Measurements from ENCODE around the gene DUSP22.

The DUSP22 gene

DNA sequence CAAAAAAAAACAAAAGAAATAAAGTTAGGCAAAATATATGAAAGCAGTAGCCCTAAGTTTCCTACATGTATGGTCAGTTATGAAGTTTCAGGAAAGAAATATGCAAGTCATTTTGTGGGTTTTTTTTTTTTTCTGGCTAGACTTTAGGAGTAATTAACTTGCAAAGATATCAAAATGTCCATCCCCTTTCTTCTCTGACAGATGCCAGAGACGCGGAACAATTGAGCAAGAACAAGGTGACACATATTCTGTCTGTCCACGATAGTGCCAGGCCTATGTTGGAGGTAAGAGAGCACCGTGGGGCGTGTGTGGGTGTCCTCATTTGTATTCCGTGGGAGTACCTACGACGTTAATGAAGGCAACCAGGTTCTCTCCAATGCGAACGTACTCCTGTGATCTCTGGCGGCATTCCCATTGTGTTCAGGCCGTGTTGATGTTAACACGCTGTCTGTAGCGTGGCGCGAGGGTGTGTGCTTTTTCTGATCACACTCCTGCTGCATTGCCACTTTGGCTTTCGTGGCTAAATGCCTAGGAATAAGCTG lies 19.5 kb downstream of the DUSP22 start:
- DNase-seq (ENCODE audit: low spot score): no peak

DNA sequence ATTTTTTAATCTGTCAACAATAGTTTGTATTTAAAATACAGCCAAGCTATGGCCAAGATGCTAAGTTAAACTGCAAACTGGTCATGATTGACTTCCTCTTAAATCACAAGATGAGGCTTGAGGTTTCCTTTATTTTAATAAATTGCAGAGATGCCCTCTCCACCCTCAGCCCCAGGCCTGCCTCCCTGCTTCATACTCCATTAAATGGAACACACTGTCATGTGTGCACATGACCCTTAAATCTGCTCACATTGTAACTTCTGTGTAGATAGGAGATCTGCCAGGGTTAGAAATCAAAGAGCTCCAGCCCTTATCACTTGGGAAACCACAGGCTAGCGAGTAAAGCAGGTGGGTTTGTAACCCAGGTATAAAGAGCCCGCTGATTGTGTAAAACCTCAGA lies 20.8 kb downstream of the DUSP22 start:
- DNase-seq (ENCODE audit: low spot score): peak; percentile 60

DNA sequence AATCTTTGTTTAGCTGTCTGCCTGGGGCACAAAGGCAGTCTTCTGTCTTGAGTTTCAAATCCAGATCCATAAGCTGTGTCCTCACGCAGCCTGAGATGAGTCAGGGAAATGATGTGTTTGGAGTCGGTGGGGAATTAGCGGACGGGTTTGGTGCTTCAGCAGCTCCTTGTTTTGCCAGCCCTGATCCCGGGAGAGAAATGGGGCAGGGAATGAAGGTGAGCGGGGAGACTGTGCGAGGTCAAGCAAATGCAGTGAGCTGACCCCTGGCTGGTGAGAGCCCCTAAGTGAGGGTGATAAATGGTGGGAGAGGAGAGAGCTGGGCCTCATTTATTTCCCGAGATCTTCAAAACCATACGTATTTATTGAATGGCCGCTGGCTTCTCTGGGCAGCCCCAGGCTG lies 21.6 kb downstream of the DUSP22 start:
- no peak for DNase-seq (ENCODE audit: low spot score)

DNA sequence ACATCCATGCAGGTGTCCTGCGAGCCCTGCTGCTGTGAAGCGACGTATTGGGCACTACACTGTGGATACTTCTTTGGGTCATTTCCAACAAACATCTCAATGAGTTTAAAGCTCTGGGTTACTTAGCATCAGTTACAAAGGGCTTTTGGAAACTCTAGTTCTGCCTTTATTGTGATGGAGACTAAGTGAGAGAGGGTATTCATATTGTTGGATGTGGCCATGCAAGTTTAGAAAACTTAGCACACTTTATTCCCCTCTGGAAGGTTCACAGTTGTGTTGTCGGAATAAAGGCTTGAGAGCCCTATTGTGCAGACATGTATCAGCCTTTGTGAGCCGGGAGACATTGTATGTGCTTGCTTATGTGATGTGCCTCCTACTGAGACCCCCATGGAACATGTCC lies 22.1 kb downstream of the DUSP22 start:
- no peak for DNase-seq (ENCODE audit: low spot score)

DNA sequence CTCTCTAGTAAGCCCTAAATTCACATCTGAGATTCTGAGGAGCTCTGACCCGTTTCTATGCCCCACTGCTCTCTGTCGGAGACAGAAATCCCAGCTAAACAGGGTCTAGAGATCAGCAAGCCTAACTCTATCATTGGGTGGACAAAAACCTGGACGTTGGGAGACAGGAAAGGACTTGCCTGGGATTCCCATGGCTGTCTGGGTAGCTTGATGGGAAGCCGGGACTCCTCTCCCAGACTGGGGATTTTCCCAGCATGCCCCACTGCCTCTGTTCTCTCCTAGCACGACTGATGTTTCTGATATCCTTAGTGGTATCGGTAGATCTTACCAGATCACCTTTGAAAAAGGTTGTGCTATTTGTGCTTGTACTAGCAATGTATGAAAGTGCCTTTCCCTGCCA lies 22.9 kb downstream of the DUSP22 start:
- DNase-seq (ENCODE audit: low spot score): no peak

DNA sequence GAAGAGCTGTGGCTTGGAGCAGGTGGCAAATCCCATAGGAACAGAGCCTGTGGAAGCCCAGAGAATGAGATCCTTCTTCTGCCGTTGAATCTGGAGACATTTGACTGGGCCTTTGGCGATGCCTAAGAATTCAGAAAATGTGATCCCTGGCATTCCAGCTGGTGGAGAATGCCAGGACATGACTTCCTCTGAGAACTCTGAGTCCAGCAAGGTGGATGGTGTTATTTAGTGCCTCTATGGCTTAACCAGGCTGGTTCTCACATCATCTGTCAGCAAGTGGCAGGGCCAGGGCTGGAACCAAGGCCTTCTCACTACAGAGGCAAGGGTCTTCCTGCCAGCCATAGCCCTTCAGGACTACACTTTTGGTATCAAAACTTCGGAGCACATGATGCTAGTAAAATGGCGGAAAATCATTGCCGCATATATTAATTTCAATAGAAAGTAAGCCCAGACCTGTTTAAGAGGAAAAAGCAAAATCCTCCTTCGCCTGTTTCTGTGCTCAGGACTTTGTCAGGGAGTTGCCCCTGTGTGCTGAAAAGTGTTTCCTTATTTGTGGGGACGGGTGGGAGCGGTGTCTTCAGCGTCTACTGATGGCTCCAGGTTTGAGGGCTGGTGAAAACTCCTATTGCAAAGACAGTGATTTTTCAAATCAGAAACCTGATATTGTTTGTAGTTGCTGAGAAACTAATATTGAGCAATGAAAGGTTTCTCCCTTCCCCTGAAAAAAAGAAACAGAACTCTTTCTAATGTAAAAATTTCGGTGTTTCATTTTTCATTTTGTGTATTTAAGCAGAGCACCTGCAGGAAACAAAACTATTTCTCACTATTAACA lies 23.9 kb downstream of the DUSP22 start:
- DNase-seq (ENCODE audit: low spot score): no peak

DNA sequence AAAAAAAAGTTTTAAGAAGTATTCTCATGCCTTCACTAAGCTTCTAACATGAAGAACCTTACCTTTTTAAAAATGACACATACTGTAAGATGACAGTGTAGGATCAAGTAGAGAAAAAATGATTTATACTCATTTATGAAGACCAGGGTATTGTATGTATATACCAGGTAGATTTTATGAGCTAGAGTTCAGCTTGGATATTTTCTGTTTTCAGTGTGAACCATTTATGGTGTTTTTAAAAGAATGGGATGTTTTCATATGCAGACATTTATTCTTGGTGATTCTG lies 24.4 kb downstream of the DUSP22 start:
- no peak for DNase-seq (ENCODE audit: low spot score)

DNA sequence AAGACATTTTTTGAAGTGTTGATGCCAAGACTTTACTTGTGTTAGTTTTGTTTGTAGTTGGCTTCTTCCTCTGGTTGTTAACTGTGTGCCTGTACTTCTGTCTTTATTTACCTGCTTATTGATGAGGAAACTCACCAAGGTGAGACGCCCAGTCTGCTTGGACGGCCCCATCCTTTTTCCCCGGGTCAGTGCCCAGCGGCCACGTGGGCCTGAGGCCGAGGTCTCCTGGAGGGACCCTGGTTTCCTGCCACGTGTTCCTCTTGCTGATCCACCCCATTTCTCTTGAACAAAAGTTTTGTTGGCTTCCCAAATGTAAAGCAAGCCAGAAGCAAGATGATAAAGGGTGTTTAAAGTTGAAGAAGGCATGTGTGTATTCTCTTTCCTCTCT lies 24.8 kb downstream of the DUSP22 start:
- no peak for DNase-seq (ENCODE audit: low spot score)

DNA sequence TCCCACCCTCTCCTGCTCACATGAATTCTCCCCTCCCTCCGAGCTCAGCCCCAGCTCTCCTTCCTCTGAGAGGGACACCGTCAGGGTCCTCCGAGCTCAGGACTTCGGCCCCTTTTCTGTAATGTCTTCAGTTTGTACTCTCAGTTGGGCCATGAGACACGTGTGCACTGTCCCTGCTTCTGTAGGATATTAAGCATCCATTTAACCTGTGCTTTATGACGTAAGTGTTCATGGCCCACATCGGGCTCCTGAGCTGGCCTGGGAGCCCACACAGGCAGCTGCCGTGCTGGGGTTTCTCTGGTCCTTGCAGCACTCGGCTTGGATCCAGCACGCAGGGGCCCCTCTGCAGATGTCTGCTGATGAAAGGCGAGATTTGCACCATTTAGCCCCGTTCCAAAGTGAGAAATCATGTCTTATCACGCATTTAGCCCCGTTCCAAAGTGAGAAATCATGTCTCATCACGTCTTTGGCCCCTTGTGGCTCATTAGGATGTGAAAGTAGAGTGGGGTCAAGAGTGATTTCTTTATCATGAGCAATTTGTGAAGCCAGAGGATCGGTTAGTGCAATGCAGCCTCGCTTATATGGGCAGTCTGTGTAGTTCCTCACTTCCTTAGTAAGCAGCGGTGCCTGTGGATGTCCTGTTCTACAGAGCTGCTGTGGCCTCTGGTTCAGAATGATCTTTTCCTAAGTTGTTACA lies 25.3 kb downstream of the DUSP22 start:
- DNase-seq (ENCODE audit: low spot score): no peak

DNA sequence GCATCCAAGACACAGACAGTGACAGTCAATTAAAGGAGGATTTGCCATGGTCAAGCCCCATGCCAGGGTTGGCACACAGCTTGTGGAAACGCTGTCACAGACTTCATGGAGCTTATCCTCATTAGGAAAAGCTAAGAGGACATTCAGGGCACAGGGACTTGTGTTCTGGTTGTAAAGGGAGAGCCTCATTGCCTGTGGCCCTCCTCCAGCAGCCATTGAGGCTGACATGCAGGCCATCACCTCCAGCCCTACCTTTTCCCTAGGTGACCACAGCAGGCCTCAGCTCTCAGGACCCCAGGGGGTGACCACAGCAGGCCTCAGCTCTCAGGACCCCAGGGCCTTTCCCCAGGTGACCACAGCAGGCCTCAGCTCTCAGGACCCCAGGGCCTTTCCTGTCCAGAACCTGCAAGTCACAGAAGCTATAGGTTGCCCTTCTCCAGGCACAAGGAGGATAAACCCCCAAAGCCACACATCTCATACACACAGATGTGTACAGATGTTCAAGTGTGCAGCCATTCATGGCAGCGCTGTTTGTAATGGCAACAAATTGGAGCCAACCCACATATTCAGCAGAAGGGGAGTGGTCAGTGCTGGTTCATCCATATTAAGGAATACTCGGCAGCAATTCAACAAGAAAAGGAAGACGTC lies 26.1 kb downstream of the DUSP22 start:
- DNase-seq (ENCODE audit: low spot score): no peak

DNA sequence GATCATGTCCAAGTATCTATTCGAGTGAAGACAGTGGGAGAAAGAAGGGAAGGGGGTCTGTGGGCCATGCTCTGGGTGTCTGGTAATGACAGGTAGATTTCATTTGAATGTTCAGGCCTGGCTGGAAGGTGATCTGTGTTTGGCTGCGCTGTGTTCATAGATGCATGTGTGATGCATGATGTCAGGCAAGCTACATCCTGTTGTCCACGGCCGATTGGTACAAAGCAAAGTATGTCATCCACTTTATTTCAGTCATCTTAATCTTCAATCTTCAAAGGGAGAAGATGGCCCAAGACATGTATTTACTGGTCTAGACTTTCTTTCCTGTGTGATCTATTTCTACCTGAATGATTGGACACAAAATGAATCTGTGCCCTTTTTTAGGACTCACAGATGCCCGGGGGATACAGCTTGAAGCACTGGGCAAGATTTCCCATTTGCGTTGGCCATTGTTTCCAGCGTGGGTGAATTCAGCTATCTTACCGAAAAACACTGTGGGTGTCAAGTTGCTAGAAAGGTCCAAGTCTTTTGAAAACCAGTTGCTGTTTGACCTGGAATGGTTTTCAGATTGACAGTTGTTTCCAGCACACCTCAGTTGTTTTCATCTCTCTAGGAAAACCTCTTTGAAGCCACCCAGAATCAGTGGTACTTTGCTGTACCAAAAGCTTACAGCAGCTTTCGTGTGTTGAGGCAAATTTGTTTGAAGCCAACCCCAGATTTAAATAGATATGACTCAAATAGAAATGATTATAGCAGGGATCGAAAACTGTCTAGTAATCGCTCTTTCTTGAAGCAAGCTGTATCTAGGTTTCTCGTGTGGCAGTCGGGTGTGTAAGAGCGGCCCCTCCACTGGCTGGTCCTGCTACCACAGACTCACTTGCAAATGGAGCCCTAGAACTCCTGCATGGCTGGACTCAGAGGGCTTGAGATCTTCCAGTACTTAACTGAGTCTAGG lies 27.2 kb downstream of the DUSP22 start:
- DNase-seq (ENCODE audit: low spot score): no peak

DNA sequence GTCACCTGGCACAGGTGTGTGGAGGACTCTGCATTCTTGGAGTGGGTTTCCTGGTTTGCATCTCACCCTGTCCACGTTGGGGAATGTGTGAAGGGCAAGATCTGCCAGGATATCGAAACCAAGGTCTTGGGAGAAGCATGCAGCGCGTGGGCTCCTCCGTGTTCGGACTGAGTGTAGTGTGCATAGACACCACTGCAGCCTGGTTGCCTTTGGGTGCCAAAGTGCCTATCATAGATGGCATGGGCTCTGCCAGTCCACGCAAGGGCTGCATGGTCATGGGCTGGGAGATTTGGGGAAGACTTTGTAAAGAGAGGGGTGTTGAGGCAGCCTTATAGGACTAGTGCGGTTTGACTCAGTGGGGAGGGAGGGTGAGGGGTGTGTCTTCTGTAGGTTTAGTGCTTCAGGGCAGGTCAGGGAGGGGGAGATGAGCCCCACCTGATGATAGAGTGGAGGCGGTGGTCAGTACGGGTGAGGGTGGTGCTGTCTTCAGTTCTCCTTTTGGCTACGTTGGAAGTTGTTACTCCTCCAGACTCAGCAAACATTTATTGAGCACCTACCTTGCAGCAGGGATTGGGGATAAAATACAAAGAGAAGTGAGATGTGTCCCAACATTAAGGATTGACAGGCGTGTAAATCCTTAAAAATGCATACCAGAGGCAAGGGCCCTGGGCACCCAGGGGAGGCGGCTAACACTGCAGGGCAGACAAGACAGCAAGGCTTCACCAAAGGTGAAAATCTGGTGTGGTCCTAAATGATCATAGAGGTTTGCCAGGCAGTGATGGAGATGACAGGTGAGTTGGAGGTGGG lies 28.3 kb downstream of the DUSP22 start:
- no peak for DNase-seq (ENCODE audit: low spot score)

DNA sequence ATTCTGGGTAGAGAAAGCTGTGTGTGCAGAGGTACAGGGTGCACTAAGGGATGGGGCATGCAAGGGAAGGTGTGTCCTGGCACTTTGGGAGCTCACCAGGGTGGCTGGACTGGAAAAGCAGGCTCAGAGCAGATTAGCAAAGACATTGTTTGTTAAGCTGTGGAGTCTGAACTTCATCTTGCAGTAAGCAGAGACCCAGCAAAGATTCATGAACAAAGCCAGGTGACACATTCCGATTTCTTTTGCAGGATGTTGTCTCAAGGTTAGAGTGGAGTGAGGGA lies 28.8 kb downstream of the DUSP22 start:
- no peak for DNase-seq (ENCODE audit: low spot score)

DNA sequence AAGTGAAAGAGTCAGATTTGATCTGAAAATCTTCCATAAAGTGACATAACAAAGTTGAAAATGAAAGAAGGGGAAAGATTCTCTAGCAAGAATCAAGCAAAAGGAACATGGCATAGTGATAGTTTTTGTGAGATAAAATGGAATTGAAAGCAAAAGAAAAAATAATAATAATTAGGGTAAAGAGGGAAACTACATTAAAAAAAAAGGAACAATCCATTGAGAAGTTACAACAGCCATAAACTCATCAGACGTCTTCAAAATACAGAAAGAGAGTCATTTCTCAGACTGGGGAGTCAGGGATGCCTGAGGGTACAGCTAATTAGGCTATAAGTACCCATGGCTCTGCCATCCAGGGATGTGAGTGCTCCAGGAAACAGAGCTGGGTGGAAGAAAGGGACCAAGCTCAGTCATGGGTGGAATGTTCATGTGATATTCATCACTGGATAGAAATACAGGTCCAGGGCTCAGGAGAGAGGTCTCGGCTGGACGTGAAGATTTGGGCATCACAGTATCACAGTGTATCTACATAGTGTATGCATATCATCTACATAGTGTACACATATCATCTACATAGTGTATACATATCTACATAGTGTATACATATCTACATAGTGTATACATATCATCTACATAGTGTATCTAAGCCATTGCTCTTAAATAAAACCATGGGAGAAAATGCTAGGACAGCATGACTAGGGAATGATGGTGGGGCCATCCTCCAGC lies 29.4 kb downstream of the DUSP22 start:
- DNase-seq (ENCODE audit: low spot score): no peak

DNA sequence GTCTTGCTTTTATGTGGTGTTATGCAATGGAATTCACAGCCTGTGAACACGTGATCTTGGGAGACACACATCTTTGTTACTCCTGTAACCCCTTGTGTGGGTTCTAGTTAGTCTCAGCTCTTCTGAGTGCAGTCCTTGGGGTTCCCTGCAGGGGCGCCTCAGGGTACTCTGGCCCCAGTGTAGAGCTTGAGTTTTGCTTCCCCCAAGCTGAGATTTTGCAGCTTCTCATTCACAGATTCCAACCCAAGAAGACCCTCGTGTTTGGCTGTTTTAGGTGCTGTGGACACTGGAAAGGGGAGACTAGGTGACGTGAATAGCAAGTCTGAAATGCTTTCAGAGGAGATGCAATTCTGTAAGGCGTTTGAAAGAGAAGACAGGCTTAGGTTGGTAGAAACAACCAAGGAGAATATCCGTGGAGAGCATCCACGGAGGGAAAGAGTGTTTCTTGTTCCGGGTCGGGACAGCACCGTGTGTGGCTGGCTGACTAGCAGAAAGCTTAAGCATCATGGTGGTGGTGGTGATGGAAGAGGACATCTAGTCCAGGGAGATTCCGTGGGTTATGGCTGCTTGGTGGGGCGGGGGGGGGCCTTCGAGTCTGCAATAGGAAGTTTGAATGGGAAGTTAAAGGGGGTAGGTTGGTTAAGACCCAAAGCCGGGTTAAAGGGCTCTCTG lies 30.1 kb downstream of the DUSP22 start:
- DNase-seq (ENCODE audit: low spot score): peak; percentile 55

DNA sequence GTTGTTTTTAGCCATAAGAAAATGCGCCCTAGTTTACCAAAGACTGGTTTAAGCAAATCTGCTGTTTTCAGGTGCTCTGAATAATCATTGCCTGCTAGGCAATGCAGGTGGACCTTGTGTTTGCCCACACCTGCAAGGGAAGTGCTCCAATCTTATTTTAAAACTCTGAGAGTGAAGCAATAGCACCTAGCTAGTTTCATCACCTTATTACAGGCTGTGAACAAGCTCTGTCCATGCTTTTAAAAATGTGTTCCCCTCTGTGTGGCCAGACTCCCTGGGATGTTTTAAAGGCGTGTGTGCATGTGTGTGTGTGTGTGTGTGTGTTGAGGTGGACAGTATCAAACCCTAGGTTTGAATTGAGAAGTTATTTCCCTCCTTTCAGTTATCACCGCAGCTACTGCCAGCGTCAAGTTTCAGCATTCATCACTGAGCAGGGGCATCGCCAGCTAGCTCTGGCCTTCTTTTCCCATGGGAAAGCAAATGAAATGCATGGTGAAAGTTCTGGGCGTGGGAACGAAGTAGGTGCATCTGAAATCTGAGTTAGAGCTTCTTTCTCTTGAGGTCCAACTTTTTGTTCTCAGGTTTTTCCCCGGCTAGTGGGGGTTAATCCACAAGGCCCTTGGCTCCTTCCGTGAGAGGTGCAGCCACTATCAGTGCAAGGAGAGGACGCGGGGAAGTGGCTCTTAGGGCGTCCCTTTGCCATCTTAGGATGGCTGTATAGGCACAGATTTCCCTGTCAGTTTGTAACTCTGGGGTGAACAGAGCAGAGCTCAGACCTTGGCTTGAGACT lies 30.8 kb downstream of the DUSP22 start:
- DNase-seq (ENCODE audit: low spot score): no peak

DNA sequence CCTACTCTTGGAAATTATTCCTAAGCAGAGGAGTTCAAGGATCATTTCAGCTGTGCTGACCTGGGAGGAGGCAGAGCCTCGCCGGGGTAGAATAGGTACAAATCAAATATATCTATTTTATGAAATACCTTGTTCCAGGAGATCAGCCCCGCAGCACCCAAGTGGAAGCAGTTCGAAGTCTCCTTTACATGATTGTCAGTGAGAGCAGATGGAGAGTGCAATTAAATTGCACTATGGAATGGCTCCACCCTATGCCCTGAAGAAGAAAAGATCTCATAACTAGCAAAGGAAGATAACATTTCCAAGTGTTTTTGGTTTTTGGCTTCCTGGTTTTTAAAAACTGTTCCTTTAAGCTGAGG lies 31.4 kb downstream of the DUSP22 start:
- DNase-seq (ENCODE audit: low spot score): no peak

DNA sequence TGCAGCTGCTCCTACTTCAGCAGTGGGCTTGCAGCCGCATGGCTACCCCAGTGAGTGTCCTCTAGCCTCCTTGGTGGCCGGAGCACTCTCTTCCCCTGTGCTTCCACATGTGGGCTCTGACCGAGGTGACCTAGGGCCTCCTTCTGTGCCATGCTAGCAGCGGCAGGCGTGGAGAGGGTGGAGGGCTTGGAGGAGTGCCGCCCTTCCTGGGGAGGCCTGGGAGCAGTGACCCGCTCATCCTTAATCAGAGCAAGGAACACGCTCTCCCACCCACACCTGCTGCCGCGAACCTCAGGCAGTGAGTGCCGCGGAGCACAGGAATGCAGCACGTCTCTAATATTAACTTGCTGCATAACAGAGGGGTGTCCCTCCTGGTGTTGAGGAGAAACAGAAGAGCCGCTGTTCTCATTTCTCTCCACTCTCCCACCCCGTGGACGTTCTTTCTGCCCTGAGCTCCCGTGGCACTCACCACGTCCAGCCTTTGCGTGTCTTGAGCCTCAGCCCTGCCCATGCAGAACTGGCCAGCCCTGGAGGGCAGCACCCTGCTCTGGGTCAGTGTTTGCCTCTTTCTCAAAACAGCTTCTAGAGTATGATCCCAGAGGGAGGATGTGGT lies 31.9 kb downstream of the DUSP22 start:
- DNase-seq (ENCODE audit: low spot score): no peak

DNA sequence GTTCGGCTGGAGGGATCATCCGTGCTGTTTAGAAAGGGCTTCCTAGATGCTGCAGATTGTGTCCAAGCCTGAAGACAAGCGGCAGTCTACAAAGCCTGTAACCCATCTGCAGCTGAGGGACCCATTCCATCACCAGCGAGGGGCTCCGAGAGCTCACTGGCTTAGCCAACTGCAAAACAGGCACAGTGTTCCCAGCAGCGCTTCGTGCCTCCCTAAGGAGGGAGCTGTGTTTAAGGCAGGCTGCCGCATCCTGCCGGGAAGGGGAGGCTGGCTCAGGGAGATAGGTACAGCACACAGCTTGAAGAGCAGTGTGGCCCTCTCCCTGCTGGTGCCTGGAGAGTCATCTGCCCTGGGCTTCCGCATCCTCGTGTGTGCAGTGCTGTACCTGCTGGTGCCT lies 32.4 kb downstream of the DUSP22 start:
- no peak for DNase-seq (ENCODE audit: low spot score)
